Activated gamma-delta T cell treated with Interleukin-2 at 50 U/mL for 16 hours (primary cell): ENCODE results near the gene BRD1.

Source experiments
- DNase-seq: peaks from one replicate; pipeline ENCODE4 v3.0.0-alpha.2; 2020

Gene BRD1

DNA sequence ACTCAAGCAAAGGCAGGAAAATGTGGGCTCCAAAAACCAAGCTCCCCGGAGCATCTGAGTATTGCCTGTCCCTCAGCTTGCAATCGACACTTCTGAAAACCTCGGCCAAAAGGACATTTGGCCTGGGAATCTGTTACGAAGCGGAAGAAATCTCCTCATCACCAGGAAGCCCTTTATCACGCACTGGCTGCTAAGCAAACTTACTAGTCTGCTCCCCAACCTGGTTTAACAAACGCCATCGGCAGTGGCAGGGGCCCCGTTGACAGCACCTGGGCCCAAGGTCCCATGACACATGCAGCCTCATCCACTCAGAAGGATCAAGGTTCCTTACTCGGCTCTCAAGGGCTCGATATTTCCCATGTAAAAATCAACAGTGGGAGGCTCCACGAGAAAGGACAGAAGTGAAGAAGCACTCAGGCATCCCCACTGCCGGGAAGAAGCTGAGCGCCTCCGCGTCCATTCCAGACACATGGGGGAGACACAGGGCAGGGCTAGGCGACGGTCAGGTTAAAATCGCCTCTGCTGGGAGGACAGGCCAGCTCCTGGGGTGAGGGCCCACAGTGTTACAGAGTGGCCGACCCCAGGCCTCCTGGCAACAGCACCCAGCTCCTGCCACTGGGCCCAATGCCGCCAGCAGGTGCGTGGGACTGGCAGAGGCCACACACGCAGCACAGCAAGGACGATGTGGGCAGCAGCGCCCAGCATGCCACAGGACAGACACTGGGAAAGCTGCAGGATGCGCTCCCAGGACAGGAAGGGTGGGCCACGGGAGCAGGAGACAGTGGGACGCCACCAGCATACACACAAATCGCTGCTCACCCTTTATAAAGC is 27.1 kb downstream of the BRD1 start:
- no peak for DNase-seq

DNA sequence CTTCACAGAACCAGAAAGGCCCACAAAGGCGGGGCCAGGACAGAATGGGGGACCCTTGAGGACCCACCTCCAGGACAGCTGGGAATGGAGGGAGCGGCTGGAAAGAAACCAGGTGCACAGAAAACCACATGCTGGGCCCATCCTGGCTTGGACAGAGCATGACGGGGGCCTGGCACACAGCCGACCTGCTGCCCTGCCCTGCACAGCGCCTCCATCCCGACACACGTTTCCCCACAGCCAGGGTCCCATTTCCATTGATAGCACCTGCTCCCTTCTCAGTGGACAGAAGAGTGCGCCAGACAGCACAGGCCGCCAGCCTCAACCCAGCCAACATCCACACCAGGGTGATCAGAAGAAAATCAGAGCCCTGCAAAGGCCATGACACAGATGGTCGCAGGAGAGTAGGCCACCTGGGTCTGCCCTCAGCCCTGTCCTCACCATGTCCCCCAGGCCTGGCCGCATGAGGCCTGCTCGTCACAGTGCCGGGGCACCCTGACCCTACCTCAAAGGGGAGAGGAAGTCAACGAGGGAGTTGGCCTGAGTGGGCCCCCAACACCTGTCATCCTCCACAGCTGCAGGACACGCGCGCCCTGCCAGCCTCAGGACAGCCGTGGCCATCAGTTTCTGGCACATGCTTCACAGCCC is 28.1 kb downstream of the BRD1 start:
- DNase-seq, result no peak

DNA sequence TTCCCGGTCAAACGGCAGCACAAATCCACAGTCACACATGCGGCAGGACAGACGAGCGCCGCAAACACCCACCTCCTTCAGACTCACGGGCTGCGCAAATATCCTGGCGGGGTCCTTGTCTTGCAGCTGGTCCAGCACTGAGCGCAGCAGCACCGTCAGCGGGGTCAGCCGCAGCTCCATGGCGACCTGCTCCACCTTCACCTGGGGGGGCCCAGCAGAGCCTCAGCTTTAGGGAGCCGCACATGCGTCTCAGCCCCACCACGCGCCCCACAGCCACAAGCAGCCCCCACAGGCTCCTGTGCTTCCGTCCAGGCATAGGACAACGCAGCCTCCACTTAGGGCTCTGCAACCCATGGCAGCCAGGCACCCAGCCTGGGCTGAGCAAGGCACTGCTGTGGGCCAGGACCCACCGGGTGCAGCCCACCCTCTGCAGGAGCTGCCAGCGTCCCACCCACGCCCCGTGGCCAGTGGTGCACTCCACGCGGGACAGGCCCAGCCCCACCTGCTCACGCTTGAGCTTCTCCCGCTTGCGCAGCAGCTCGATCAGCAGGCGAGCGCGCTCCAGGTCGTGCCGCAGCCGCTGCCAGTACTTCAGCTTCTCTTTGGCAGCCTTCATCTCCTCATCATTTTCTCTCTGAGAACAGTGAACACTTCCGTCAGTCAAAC is 29.1 kb downstream of the BRD1 start:
- no peak for DNase-seq

DNA sequence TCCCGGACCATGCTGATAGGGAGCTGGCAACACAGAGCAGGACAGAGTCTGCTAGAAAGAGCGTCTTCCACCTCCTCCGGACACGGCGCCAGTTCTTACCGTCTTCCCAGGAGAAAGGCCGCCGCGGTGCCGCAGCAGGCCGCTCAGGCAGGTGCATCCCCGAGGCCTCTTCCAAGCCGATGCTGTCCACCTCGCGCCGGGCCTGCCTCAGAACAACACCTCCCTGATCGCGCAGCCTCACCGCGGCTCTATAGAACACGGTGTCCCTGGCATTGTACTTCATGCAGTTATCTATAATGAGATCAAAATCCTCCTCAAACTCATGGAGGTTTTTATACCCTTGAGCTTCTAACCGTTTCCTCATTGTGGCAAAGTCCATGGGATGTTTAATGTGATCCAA is 30.0 kb downstream of the BRD1 start:
- no peak for DNase-seq

DNA sequence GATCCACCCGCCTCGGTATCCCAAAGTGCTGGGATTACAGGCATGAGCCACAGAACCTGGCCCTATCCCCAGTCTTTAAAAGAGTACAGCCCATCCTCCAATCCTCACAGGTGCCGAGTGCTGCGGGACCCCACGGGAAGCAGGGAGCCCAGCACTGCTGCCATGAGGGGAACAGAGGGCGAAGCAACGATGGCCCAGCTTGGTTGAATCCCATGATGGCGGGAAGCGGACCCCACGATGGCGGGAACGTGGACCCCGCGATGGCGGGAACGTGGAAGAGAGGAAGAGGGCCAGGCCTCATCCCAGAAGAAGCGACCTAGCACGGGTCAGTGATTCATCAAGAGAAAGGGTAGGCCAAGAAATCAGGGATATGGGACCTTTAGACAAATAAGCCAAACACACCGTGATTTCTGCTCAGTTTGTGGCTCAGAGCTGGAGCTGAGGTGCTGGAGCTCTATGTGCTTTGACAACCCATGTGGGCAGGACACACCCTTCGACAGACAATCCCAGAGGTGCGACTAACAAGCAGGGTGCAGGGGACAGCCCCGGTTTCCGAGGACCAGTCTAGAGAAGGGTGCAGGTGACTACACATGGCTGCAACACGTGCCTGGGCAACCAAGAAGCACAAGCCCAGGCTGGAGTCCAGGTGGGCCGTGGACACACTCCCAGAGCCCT is 30.9 kb downstream of the BRD1 start:
- DNase-seq, result no peak

DNA sequence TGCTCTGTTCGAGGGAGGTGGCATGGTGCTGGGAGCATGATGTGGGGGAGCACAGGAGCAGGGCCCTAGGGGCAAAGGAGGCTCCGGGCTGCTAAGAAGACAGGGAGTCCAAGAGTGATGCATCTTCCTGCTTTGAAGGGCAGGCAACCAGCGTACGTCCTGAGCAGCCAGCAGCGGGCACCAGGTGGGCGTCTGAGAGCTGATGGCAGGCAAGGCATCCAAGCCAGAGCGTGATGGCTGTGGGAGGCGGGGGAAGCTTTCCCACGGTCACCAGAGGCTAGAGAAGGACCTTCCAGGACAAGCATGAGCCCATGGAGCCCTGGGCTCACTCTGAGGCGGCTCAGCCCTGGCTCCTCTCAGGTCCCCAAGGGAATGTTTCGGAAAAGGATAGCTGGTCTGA is 32.2 kb downstream of the BRD1 start:
- DNase-seq, result no peak

DNA sequence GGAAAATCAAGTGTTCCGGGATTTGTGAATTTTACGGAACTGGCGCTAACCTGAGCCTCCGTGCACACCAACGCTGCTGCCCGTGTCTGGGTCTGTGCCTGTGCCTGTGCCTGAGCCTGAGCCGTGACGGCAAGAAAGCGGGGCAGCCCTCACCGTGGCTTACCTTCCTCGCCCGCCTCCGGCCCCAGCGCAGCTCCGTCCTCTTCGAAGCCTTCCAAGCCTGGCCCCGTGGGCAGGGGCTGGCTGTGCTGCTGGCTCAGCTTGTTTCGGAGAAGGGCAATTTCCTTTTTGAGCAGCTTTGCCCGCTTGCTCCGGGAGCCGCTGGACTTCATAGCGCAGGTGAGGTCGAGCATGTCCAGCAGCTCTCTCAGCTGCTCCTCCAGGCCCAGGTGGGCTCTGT is 33.8 kb downstream of the BRD1 start:
- no peak for DNase-seq

DNA sequence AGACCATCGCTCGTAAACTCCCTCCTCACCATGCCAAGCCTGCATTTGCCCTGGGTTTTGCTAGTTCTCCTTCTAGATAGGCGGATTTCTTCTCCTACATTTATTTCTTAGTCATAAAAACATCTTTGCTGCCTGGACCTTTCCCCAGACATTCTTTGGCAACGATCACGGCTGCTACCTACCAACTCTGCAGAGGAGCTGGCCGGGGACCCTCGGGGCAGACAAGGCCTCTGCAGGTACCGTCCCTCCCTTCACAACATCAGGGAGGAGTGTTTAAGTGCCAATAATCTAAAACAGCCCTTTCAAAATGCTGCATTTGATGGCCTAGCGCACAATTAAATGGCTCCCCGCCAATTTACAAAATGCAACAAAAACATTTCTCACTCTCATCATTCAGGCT is 34.4 kb downstream of the BRD1 start:
- DNase-seq, result no peak

DNA sequence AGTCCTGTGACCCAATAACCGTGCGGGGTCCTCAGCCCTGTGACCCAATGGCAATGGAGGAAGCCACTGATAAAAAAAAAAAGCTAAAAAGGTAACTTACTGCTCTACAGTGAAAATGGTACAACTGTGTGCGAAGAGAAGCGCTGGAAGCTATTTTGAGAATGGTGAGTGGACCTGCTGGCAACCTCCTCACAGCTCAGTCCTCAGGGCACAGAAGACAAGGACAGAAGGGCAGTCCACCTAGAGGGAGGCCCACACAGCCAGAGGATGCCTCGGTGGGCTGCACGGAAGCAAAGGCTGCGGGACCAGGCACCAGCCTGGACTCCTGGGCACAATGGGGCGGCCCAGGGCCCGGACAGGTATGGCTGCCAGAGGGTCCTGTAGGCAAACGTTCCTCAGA is 35.6 kb downstream of the BRD1 start:
- DNase-seq, result no peak

DNA sequence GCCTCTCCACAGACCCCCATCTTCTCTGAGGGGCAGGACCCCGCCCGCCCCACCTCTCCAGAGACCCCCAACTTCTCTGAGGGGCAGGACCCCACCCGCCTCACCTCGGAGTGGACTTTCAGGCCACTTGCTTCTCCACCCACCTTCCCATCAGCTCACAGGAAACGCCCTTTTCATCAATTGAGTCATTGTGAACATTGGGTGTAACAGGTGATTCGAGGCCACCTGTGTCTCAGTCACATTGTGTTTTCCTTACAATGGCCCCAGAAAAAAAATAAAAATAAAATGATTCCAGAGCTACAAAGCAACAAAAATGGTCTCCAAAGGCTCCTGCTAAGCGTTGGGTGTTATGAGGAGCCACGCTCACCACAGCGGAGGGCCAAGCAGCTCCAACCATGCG is 36.0 kb downstream of the BRD1 start:
- DNase-seq, result no peak

DNA sequence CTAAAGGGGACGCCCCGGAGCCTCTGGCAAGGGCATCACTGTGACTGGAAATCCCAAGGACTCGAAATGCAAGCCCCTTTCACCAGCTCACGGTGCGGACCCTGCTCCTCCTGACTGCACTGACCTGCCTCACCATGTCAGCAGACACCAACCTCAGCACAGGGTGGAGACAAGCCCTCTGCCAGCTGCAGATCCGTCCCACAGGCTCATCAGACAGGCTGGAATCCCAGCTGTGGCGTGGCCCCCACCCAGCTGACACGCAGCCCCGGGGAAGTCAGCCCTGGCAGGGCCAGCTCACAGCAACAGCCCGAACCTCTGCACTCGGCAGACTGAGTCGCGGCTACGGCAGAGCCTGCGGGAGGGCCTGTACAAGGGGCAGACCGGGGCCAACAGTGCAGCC is 36.8 kb downstream of the BRD1 start:
- DNase-seq, result no peak

DNA sequence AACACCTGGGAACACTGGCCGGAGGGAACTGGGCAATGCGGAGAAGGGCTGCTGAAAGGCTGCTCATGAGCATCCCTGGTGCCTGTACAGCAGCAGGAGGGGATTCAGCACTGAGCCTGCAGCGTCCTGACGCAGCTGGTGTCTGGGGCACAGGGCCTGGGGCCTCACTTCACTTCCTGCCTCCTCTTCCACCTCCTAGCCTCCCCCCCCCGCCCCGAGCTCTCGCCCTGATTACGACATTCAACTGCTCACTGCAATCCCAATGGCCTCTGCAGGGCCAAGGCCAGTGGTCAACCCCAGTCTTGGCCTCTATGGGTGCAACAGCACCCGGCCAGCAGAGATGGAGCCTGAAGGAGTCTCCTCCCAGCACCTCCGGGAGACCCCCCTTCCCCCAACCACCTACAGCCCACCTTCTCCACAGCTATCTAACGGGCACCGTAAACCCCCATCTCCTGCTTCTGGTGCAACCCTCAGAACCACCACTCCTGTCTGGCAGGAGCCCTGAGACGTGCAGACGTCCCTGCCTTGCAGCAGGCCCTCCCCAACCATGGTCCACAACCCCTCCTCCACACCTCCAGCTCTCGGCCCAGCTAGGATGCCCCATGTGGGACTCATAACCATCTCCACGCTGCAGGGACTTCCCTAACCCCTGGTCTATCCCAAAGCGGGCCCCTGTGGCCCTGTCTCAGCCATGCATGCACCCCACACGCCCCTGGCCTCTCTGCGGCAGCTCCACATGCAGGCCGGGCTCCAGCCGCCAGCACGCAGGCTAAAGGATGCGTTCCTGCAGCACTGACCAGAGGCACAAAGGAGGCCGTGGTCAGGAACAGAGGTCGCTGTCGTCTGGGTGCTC is 38.2 kb downstream of the BRD1 start:
- DNase-seq, result no peak

DNA sequence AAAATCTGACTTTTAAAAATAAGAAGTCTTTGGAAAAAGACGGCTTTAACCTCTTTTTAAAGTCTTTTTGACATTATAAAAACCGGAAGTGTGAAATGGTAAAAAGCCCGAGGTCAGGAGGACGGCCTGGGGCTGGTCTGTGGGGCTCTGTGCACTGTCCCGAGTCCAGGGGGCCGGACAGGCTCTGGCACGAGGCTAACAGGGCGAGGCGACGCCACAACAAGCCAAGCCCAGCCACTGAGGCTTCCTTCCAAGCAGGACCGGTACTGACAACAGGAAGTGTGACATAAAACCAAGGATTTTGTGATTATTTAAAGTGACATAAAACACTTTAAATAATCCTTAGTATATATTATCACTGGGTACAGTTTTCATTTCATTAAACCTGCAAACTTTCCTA is 39.2 kb downstream of the BRD1 start:
- no peak for DNase-seq

DNA sequence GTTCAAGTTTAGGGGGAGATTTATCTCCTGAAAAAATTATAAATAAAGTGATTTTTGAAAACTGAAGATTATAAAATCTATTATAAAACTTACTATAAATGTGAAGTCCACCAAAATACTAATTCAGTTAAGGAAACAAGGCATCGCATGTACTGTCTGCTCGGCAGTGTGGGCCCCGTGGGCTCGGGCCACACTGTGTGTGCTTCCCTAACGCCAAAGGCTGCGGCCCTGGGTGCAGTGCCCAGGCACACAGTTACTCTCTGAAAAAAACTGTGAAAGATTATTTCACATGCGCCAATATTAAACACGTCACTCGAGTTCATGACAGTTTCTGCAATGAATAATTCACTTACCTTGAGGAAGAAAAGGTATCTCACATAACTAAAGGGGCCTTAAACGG is 39.8 kb downstream of the BRD1 start:
- DNase-seq, result no peak

DNA sequence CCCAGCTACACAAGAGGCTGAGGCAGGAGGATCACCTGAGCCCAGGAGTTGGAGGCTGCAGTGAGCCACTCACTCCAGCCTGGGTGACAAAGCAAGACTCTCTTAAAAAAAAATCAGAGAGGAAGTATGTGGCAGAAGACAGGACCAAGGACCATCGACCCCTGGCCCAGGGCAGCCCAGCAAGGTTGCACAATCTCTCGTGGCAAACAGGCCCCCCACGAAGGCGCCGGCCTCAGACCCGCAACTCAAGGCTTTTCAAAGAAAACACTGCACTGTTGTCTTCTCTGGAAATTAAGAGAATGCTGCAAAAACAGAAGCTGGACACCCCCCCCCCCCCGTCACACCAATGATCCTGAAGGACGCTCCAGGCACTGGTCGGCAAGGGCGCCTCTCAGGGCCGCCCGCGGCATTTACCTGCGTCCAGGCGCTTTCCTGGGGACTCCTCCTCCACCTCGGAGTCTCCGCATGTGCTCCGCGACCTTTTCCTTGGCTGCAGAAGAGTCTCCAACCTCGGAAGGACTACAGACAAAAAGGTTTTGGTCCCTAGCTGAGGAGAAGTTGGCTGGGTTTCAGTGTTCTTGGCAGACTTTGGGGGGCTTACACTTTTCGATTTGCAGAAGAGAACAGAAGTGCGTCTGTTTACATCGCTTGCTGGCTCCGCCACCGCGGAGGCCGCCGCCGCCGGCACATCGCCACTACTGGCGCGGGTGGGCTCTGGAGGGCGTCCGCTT is 40.5 kb downstream of the BRD1 start:
- no peak for DNase-seq

DNA sequence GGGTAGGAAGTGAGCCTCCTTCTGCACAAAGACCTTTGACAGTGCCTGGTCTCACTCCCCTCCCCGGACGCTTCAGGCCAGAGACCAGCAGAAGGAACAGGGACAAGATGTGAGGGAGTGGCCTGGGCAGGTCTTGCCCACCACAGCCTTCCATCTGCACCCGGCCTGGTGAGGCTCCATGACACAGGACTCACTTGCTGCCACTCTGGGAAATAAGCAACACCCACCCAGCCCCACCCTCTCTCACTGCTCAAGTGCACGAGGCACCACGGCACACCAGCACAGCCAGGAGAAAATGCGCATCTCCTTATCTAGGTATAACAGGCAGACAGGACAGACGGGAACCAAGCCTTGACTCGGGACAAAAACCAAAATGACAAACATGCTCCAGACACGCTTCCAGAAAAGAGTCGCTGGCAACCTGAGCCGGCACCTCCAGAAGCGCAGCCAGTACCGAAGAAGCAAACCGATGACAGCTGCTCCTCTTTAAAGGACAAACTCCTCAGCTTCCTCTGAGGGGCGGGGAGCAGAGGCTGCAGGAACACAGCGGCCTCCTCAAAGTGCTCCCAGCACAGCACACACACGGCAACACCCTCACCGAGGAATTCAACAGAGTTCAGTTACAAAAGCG is 41.7 kb downstream of the BRD1 start:
- no peak for DNase-seq

DNA sequence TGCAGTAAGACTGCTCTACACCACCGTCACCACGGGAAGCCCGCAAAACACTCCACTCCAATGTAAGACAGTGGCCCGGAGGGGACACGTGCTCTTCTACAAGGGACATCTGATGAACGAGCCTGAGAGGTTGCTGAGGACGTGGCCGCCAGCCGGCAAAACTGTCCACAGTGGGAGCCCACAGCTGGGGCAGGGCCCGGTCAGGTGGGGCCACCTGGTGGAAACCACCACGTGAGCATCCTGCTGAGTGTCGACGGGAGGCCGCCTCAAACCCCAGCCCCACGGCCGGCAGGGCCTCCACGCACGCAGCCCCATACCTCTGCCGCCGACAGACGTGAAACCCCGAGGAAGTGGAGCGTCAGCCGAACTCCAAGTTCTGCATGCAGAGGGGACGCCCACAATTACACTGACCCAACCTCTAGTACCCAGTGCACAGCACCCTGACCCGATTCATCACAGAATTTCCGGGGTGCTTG is 42.6 kb downstream of the BRD1 start:
- no peak for DNase-seq

DNA sequence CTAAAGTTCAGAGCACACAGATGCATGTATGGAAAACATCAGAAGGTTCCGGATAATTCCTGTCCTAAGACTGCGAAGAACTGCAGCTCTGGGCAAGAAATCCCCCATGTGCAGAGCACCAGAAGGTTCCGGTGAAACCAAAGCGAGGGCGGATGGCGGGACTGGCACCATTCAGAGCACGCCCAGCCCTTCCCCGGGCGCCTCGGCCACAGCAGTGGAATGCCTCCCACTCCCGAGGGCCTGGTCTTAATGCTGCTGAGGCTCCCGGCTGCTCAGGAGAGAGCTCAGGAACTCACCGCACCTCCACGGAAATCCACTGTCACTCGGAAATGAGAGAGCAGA is 43.1 kb downstream of the BRD1 start:
- DNase-seq, result no peak

DNA sequence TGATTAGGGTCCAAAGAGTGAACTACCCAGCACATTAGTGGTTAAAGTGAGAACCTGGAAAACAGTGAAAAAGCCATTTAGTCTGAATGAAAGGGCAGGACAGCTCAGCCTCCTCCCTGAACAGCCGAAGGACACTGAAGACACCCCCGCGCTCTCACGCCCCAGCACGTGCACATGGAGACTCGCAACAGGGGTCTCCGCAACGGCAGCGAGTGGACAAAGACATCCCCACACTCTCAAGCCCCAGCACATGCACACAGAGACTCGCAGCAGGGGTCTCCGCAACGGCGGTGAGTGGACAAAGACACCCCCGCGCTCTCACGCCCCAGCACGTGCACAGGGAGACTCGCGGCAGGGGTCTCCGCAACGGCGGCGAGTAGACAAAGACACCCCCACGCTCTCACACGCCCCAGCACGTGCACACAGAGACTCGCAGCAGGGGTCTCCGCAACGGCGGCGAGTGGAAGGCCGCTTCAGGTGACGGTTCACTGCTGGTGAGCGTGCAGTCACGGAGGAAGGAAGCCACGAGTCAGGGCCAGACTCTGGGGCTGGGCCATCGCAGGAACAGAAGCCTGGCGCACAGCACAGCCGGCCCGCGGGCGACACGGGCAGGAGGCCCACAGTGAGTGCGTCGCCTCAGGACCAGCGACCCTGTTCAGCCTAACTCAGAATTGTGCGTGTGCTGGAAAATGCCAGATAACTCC is 43.6 kb downstream of the BRD1 start:
- DNase-seq, result no peak

DNA sequence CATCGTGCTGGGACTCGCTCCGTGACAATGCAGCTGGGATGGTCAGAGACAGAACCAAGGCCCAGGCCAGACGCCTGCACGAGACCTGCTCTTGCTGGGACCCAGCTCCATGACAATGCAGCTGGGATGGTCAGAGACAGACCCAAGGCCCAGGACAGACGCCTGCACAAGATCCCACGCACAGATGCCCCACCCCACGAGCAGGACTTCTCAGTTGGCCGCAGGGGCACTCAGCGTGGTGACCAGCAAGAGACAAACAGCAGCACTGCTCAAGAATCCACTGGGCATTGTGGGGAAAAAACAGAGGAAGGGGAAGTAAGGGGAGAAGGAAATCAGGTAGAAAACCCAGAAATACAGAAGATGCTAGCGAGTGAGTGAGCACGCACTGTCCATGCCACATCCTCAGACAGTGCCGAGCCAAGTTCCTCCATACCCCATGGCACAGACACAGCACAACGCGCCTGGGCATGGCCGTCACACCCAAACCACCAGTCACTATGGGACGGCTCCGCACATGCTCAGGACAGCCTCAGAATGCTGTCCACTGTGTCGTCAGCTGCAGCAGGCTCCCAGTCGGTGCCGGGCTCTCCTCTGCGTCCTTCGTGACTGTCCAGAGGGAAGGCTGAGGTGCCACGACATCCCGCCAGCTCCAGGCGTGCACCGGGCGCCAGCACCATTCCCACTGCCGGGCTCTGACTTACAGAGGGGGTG is 44.5 kb downstream of the BRD1 start:
- no peak for DNase-seq
